Upper lobe of left lung (tissue), 4 donors: Measurements from ENCODE around the gene DLGAP1.

Source experiments
- CTCF ChIP-seq, 6 experiments: fragments of 450-650 bp in 4 of 6; fragments of 200-600 bp in 2 of 6; sonication (generic) in 2 of 6; IDR thresholded peaks; one replicate each; pipeline ENCODE4 v1.5.1; 2016 to 2019; ENCODE audit warnings: antibody characterized with exemption in 6 of 6
- EP300 ChIP-seq, 4 donors: sonication (generic); formaldehyde crosslinking; IDR thresholded peaks; one replicate each; pipeline ENCODE4 v1.5.1; 2017; ENCODE audit warnings: antibody characterized with exemption in 4 of 4, control low read depth in 2 of 4
- POLR2A ChIP-seq, 4 donors: fragments of 450-650 bp; IDR thresholded peaks; one replicate each; pipeline ENCODE4 v1.5.1; 2016 to 2017; ENCODE audit warnings: antibody characterized with exemption in 4 of 4, mild to moderate bottlenecking in 2 of 4
- POLR2AphosphoS5 ChIP-seq, 2 donors: sonication (generic); formaldehyde crosslinking; IDR thresholded peaks; one replicate each; pipeline ENCODE4 v1.5.1; 2017; ENCODE audit warnings: antibody characterized with exemption in 2 of 2

GRCh38 chr18:3513481-3513880 is 941.6 kb downstream of the DLGAP1 start:
- TF ChIP-seq CTCF (IDR thresholded peaks at IDR 0.05) = no peak
- no peak for TF ChIP-seq POLR2A (IDR thresholded peaks at IDR 0.05)
- TF ChIP-seq EP300 (IDR thresholded peaks at IDR 0.05) = no peak
- TF ChIP-seq POLR2AphosphoS5 (IDR thresholded peaks at IDR 0.05) = no peak
